HG03196 (cell line): ENCODE results near the gene SUMO4.

Source experiments
- ATAC-seq: cut with Tn5 transposase; IDR thresholded peaks from one replicate; pipeline ENCODE4 v1.9.1; 2021; ENCODE audit not compliant: unreplicated experiment

SUMO4 gene

GRCh38 chr6:149400050-149400449 is at the start of gene SUMO4:
TSS of gene SUMO4 (plus strand) at chr6:149400262. CDS start at chr6:149400392, 130 bp downstream.
- ATAC-seq = no peak

DNA sequence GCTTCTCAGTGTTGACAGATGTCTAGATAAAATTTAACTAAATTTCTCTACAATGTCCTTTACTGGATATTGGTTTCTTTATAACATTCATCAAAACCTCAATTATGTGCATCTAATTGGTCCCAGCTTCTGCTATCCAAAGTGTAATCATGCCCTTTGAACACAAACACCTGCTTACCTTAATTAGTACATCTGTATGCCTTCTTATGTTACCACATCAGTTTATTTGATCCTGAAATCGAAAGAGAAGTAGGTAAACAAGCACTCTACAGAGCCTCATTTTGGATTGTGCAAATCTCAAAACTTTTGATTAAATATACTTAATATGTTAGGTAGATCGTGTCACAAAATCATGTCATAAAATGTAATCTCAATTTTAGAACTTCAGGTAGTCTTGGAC is 46.1 kb upstream of the SUMO4 start:
- ATAC-seq = no peak

DNA sequence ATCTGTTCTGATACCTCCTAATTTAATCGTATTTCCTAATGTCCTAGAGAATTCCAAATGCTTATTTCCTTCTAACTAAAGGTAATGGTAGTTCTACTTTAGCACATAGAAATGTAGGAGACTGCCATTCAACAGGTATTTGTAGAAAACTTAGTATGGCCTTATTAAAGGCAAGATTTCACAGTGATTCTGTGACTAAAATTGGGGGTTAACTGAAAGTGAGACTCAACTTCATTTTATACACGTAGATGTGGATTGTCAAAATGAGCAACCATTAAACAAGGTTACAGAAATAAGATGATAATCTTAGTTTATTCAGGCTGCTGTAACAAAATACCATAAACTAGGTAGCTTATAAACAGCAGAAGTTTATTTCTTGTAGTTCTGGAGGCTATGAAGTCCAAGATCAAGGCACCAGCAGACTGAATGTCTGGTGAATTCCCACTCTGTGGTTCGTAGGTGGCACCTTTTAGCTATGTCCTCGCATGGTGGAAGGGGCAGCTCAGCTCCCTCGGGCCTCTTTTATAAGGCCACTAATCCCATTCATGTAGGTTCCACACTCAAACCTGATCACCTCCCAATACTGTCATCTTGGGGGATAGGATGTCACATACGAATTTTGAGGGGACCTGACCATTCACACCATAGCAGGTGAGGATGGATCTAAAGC is 43.8 kb upstream of the SUMO4 start:
- no peak for ATAC-seq

- ATAC-seq = no peak
Measured at GRCh38 chr6:149357726-149358538, 42.1 kb upstream of the SUMO4 start.

- ATAC-seq = no peak
Measured at GRCh38 chr6:149359440-149359839, 40.6 kb upstream of the SUMO4 start.

DNA sequence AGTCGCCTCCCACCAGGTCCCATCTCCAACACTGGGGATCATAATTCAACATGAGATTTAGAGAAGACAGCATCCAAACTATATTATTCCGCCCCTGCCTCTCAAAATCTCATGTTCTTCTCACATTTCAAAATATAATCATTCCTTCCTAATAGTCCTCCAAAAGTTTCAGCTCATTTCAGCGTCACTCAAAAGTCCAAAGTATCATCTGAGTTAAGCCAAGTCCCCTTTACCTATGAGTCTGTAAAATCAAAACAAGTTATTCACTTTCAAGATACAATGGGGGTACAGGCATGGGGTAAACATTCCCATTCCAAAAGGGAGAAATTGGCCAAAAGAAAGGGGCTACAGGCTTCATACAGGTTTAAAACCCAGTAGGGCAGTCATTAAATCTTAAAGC is 39.5 kb upstream of the SUMO4 start:
- no peak for ATAC-seq

- ATAC-seq = no peak
Measured at GRCh38 chr6:149362289-149362688, 37.8 kb upstream of the SUMO4 start.

DNA sequence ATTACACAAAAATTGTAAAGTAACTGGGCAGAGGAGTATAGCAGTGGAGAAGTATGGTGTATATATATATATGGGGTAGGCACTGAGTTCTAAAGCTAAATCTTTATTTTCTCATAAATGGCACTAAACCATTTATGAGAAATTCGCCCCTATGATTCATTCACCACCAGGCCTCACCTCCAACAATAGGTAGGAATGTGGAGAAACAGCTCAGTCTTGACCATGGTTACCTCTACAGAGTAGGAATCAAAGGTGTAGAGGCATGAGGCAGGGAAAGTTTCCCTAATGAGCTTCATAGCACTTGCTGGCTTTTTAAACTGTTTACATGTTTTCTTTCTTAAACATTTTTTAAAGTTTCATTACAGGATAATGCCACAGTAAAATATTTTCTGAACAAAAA is 36.9 kb upstream of the SUMO4 start:
- ATAC-seq = no peak

- ATAC-seq = no peak
Measured at GRCh38 chr6:149364557-149364956, 35.5 kb upstream of the SUMO4 start.

DNA sequence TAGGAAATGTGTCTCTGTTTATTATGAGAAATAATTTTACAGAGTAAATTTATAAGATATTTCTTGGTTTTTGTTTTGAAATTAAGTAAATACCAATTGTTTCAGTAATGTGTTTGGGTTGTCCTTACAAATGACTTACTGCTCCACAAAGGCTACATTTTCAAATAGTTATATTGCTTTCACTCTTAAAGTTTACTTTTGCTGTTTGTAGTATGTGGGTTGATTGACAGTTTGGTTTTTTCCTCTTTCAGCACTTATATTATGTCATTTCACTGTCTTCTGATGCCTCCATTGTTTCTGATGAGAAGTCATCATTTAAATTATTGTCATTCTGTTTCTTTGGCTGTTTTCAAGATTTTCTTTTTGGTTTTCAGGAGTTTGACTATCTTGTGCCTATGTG is 34.9 kb upstream of the SUMO4 start:
- ATAC-seq = no peak

- no peak for ATAC-seq
Measured at GRCh38 chr6:149366267-149366921, 33.7 kb upstream of the SUMO4 start.

- ATAC-seq = no peak
Measured at GRCh38 chr6:149368065-149368464, 32.0 kb upstream of the SUMO4 start.

DNA sequence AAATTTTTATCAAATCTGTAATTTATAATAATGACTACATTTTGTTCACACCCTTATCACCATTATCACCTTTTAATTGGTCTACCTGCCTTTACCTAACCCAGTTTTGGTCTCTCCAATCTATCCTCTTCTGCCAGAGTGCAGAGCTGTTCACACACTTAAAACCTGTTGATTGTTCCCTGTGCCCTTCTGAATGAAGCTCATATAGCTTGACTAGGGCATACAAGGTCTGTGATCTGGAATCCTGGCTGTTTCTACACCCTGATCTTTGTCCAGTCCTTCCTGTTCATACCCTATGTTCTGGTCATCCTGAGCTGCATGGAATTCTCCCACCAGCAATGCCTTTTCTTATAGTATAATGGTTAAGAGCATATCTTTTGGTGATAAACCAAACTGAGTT is 28.9 kb upstream of the SUMO4 start:
- no peak for ATAC-seq

GRCh38 chr6:149372062-149372461 is 28.0 kb upstream of the SUMO4 start:
- ATAC-seq = no peak

GRCh38 chr6:149373511-149373910 is 26.6 kb upstream of the SUMO4 start:
- ATAC-seq = no peak

- ATAC-seq = no peak
Measured at GRCh38 chr6:149379977-149380376, 20.1 kb upstream of the SUMO4 start.

DNA sequence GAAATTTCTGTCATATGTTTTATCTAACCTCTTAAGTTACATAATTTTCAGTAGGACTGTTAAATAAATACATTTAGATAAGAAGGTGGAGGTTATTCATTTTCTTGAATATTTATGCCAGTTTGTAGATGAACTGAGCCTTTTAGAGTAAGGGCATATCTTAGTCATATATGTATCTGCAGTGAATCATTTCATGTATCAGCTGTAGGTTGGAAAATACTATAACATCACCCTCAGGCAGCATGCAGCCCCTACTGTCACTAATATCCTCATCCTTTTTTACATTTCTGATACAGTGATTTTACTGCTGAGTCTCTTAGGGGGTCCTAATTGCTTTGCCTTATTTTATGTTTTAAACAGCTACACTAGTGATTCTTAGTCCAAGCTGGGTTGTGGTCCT is 19.5 kb upstream of the SUMO4 start:
- no peak for ATAC-seq

GRCh38 chr6:149383371-149383770 is 16.7 kb upstream of the SUMO4 start:
- ATAC-seq = no peak

DNA sequence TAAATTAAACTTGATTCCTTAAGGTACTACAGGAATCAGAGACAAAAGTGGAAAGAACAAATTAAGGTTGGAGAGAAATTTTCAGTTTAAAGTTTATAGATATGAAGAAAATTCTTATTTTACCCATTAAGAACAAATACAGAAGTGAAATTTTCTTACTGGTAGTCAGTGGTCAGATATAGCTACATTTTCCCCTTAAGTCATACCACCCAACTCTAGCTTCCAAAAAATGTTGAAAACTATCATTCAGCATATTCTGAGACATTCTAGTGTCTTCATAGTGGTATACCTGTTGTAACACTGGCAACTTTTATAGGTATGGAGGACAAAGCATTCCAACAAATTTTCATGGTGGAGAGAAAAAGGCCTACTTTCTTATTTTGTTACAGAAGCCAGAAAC is 15.6 kb upstream of the SUMO4 start:
- no peak for ATAC-seq

- ATAC-seq = no peak
Measured at GRCh38 chr6:149385998-149386646, 13.9 kb upstream of the SUMO4 start.

DNA sequence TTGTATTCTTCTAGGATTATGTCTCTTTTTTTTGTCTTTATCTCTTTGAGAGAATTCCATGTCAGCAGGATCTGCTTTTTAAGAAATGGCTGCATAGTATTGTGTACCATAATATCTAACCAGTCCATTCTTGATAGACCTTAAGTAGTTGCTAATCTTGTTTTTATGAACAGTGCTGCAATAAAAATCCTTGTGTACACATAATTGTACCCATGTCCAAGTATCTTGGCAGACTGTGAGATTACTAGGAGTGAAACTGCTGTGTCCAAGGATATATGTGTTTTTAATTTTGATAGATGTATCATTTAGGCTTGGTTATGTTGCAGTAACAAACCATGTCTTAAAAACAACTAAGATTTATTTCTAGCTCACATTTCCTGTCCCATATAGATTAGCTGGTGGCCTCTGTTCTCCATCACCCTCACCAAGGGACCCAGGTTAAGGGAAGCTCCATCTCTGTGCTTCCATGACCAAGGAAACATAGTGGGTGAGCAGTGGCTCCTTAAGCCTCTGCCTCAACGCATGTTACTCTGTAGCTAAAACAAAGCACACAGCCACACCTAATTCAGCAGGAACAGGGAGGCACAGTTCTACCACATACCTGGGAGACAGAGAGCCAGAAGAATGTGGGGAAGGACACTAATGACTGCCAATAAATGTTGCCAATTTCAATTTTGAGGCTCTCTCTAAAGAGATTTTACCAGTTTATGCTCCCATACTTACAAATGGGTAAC is 12.1 kb upstream of the SUMO4 start:
- no peak for ATAC-seq
